ENCODE measurements around the gene YES1.
"Not testable (repeated sequence)": the region's sequence is repeated elsewhere in the genome, so short reads cannot be mapped to it uniquely, and the experiment has no call there.

YES1 gene

DNA sequence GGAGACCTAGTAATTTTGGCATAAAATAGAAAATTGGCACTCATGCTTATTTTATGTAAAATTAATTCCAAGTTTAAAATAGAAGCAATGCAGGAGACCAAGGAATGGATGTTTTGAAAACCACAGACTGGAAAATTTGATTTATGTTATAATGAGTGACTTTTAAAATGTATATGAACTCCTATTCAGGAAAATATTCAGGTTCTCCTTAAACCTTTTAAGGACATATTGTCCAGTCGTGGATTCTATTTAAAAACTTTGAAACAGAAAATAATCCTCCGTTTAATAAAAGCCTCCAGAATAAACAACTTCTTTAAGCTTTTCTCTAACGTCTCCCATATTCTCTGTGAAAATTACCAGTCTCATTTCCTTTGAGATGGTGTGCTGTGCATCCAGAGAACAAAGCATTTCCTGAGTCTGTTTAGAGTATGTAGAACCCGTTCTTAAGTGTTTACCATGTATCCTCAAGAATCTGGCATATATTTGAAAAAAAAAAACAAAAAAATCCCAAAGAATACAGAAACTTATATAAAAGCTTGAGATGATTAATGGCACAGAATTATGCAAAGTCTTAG is 8.6 kb upstream of the YES1 start:
- no peak for DNase-seq

DNA sequence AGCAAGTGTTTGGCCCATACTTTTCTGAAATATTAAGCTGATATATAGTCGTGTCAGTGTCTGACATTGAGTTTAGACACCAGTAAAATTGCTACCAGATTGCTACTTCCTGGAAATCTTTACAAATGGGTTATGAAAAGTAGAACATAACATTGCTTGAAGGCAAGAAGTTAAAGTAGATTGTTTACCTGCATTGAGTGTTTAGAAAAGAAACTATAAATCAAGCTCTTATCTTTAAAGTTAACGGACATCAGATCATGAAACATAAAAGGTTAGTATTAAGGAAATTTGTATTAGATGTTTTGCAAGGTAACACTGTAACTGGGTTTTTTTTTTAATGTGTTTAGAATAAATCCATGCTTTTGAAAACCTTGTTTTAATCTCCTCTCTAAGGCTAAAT is 4.8 kb upstream of the YES1 start:
- no peak for DNase-seq

DNA sequence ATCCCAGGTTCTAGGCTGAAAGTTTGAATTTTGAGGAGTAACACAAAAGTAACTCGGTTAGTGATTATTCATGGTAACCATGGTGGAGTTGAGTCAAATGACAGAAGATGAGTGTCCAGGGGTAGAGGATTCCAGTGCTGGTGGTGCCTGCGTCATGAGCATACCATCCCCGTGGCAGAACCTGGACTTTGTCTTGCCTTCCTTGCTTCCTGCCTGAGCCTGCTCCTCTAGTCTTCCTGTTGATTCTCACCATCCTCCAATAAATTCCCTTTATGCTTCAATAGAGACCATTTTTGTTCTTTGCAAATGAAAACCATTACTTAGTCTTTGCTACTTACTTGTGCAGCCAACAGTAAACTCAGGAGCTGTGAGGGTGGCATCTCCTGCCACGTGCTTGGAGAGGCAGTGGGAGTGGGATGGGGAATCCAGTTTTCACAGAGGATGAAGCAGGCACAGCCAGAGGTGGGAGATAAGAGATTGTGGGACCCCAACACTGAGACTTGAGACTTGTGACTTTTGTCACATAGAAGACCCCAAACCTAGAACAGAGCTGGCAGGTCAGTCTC is 4.1 kb upstream of the YES1 start:
- no peak for DNase-seq

DNA sequence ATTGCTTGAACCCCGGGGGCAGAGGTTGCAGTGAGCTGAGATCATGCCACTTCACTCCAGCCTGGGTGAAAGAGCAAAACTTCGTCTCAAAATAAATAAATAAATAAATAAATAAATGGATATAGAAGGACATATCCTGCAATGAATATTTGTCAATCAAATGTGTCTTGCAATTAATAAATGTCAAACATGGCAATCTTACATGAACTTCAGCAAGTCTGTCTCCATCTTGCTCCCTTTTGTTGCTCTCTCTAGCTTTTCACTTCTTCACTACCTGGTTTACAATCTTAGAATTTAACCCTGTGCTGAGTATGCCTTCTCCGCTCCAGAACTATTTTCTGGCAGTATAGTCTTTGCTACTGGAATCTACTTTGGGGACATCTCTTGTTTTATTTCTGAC is 3.3 kb upstream of the YES1 start:
- DNase-seq: no peak

DNA sequence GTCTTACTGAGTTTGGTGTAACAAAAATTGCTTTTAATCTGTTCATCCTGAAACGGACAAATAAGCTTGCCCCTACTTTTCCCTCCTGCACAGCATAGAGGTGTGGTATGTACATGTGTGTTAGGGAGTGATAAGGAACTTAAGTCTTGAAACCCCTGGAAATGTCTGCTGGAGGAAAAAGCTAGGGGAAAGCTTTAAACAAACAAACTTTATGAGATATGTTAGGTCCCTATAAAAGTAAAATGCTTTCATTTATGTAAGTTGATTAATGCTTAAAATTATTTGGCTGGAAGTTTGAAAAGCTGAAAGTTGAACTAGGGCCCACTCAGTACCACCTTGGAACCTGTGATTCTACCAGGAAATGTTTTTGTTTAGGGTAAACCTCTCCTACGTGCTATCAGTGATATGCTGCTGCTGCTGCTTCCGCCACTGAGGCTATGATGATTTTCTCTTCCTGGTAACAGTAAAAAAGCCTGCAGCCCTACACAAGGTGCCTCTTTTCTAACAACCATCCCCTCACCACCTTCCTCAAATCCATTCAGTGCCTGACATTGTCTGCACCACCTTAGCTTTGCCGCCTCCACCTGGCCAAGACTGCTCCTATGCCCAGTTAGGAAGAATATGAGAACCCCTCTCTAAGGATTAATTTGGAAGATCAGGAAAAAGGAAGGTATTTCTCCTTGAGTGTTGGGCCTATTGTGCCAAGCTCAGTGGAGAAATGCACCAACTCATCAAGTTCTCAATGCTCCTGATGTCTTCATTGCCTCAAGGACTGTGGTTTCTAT is 2.5 kb upstream of the YES1 start:
- no peak for DNase-seq

DNA sequence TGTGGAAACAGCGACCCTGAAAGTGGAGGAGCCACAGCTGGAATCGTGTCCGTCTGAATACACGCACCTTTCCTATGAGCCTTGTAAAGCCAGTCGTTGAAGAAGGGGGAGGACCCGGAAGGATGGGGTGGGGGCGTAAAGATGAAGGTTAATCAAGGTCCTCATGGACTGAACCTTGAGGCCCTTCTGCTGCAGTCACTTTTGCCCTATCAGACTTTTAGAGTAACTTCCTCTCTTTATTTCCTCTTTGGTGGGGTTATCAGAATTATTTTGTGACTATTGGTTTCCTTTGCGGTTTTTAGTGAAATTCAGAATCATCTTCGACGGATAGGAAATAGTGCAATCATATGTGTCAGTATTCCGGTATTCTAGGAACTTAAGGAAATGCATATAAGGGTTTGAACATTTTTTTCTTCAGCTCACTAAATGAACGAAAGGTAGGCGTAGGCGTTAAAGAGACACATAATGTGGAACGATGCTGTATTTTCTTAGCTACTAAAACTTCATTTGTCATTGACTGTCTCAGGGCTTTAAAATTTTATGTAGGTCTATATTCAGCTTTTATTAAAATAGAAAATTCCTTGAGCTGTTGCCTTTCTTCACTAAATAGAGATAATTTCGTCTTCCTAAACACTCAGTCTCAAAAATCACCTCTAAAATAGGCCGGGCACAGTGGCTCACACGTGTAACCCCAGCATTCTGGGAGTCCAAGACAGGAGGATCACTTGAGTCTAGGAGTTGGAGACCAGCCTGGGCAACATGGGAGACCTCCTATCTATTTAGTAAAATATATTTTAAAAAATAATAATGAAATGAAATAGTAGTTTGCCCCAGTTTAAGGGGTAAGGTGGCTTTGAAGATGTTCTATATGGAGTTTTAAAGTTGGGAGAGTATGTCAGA is 1.4 kb upstream of the YES1 start:
- DNase-seq: peak; percentile 74

DNA sequence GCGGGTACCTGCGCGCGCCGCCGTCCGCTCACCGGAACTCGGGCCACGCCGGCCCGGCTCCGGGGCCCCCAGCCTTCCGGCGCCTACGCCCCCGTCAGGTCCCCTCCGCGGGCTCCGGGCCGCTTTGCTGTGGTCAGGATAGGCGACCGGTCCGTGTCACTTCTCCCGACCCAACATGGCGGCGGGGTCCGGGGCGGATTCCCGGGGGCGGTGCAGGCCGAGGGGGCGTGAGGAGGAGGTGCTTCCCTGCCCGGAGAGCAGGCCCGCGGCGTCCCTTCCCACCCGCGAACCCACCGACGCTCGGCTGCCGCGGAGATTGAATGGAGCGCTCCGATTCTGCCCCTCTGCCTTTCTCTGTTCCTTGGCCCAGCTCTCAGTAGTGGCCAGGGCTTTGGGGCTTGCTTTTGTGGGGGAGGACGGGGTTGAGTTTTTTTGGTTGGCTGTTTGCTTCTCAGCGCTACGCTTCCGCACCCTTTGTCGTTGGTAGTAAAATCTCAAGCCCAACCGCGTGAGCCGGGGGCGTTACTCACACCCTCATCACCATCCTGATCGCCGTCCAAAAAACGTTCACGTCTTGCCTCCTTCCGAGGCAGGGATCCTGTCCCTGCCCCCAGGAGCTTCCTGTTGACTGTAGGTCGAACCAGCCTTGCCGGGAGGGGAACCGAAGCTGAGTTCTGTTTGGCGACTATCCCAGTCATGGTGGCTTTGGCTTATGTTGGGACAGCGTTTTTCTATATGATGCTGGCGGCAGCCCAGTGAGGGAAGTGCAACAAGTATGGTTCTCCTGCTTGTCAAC is 532 bp upstream of the YES1 start:
- peak; percentile 78 for DNase-seq

DNA sequence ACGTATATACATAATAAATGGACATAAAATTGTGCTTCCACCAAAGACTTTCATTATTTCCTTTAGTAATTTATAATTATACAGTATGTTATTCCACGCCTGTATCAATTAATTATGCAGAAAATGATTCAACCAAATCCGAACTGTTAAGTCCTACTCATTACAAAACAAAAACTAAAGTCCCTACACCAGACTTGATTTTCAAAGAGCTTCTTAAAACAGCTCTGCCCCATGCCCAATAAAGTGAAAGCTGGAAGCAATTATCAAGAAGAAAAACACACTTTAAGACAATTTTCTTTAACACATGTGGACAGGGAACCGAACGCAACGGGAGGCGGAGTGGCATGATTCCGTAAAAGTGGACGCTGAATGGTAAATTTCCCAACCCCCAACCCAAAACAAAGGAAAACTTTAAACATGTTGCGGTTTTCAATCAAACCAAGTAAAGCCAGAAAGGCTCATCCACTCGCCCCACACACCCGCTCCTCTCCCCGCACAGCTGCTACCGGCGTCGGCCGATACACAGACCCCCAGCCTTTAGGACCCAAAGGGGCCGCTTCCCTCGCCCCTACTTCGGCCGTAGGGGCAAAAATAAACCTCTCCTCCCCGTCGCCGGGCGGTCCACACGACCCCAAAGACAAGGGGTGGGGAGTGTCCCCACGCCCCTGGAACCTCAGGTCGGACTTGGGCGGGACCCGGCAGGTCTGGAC is 705 bp downstream of the YES1 start:
- peak; percentile 16 for DNase-seq

DNA sequence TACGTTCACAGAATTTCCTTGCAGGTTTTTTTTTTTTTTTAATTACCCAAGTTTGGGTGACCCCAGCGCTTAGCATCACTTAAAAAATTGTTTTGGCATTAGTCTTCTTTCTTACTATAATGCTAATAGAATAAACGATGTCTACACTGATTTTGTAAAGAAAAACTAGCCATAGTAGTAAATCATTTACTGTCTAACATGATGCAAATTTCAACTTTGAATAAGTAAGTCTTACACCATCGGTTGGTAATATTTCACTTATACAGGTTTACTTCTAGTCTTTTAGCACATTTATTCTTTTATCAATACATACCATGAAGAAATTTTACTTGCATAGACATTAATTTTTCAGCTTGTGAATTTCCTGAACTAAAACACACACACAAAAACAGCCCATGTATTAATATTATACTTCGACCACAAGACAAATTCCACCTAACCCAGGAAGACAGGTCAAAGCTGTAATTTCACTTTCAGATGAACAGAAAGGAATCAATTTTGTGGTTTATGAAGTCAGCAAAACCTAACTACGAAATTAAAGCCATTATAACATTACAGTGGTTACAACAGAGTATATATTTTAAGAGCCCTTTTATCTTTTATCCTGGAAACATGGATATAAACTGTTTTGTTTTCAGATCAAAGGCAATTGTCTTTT is 1.9 kb downstream of the YES1 start:
- peak; percentile 24 for DNase-seq

DNA sequence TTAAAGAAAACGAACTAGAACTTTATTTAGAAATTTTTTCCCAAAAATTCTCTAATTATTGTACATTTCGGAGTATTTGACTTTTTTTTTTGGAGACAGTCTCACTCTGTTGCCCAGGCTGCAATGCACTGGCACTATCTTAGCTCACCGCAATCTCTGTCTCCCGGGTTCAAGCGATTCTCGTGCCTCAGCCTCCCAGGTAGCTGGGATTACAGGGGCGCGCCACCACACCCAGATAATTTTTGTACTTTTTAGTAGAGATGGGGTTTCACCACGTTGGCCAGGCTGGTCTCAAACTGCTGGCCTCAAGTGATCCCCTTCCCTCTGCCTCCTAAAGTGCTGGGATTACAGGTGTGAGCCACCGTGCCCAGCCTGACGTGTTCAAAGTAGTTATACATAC is 2.8 kb downstream of the YES1 start:
- DNase-seq: not testable (repeated sequence)

DNA sequence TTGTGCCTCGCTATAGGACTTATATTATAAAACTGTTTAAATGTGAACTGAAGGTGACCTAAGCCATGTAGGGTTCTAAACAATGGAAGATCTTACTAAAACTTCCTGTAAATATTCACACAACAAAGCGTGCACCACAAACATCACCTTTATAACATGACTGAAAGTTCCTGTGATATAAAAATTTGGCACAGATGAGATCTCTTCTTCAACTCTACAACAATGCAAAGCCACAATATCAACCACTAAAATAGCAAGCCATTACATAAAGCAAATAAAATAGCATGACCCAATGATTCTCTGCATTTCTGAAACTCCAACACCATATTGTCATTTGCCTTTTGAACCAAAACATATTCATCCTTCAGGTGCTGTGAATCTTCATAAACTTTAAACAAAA is 3.5 kb downstream of the YES1 start:
- DNase-seq: peak; percentile 24

DNA sequence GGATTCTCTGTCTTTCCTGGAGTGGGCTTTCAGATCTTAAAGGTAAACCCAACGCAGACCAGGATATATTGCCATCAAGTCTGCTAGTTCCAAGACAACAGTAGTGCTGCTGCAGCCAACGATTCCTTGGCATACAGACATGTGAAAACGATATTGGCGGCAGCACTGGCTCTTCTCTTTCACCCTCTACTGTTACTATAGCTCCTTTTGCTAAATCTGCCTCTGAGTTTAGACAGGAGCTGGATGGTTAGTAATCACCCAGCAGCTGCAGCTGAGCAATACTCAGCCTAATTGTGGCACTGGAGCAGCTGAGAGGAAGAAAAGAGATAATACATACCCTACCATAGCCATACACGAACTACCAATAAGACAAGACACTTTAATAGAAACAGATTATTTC is 4.0 kb downstream of the YES1 start:
- DNase-seq: no peak

DNA sequence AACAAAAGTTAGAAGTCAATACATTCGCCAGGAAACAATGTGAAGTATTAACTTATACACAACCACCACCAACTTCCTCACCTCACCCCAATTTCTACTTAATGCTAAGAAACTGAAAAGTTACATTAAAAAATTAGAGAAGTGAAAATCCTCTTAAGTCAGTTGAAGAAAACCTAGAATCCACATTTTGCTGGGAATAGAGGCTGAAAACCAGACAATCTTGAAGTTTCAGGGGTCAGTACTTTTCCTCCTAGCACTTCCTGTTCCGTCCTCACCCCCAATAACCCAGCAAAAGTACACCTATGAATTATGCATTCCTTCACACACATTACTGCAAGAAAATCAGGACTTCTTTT is 6.3 kb downstream of the YES1 start:
- DNase-seq: no peak

DNA sequence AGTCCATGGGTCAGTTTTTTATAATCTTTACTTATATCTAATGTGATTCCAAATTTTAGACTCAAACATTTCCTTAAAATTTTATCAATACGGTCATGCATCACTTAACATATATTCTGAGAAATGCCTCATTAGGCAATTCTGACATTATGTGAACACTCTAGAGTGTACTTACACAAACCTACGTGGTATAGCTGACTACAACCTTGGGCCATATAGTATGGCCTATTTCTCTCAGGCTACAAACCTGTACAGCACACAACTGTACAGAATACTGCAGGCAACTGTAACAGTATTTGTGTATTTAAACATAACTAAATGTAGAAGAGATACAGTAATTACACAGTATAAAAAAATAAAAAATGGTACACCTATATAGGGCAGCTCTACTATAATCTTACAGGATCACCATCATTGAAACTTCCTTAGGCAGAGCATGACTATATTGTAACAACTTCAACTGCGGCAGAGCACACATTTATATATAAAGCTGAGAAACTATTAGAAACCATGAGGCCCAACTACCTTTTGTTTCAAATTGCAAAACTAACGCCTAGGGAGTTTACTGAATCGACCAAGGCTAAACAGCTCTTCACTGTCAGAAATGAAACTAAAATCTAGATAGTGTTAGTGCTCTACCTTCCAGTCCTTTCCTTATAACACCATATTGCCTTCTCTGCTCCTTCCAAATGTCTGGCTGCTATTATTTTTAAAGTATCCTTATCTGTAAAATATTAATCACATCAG is 6.9 kb downstream of the YES1 start:
- no peak for DNase-seq

DNA sequence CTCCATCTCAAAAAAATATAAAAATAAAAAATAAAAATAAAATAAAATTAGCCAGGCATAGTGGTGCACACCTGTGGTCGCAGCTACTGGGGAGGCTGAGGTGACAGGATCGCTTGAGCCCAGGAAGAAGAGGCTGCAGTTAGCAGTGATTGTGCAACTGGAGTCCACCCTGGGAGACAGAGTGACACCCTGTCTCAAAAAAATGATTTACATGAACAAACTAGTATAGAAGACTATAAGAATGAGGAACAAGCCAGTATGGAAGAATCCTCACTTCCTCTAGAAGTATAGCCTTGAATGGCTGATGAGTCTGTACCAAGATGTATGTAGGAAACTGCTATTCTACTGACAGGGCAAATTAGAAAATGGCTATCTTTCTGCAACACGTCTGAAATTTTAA is 10.9 kb downstream of the YES1 start:
- no peak for DNase-seq

DNA sequence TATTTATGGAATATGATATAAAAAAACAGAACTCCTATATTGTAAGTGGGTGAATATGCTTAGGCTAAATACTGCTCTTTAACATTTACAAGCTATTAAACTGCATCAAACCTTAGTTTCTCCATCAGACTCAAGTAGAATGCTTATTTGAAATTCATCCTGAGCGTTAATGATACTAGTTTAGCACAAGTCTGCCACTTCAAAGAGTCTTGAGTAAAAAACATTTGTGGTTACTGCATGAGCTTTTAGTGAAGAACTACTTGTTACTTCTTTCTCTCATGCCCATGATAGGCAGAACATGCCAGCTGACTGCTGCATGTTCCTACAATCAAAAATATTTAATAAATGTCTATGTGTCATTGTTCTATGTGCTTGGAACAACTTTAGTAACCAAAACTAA is 12.1 kb downstream of the YES1 start:
- no peak for DNase-seq

DNA sequence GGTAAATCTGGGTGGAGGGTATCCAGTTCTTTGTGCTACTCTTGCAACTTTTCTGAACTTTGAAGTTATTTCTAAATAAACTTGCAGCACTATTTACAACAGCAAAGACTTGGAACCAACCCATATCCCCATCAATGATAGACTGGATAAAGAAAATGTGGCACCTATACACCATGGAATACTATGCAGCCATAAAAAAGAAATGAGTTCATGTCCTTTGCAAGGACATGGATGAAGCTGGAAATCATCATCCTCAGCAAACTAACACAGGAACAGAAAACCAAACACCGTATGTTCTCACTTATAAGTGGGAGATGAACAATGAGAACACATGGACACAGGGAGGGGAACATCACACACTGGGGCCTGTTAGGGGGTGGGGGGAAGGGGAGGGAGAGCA is 16.7 kb downstream of the YES1 start:
- DNase-seq: not testable (repeated sequence)

DNA sequence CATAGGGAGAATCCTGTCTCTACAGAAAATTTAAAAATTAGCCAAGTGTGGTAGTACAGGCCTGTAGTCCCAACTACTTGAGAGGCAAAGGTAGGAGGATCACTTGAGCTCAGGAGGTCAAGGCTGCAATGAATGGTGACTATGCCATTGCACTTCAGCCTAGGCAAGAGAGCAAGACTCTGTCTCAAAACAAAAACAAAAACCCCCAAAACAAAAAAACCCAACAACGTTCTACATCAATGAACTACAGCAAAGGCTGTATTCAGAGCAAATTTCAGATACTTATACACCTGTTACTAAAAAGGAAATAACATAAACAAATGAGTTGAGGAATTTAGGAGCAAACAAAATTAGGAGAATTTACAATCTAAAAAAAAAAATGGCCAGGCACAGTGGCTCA is 22.6 kb downstream of the YES1 start:
- DNase-seq: no peak

DNA sequence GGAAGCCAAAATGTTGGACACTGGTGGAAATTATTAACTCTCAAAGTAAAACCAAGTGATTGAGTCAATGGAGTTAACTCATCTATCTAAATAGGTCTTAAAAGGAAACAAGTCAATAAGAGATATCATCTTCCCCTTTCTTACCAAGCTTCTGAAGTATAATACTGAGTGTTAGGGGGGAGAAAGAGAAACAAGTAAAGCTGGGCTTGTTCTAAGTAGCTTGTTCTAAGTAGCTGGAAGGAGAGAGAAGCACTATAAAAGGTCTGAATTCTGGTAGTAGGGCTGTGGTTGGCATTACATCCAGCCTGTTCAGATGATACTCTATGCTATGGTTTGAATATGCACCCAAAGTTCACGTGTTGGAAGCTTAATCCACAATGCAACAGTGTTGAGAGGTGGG is 26.8 kb downstream of the YES1 start:
- no peak for DNase-seq

DNA sequence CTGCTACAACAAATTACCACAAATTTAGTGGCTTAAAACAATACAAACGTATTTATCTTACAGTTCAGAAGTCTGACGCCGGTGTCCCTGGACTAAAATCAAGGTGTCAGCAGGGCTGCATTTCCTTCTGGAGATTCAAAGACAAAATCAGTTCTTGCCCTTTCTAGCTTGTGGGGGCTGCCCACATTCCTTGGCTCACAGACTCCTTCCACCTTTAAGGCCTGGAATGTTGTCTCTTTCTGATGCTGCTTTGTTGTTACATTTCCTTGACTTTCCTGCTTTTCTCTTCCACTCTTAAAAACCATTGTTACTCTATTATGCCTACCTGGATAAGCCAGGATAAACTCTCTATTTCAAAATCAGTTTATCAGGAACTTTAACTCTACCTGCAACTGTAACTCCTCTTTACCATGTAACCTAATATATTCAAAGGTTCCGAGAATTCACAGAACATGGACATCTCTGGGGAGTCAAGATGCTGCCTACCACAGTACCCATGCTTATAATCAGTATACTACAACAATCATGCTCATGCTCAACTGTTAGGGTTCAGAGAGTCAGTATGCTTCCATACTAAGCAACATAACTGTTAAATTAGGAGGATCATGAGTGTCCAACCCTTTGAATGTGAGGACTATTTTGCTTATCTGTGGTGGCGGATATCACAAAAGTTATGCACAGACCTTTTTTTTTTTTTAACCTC is 27.4 kb downstream of the YES1 start:
- no peak for DNase-seq
